Measurements from ENCODE around the gene NPFF.

The NPFF gene

GRCh38 chr12:53518381-53518780 is 11.1 kb upstream of the NPFF start:
- no peak overlapping the region for H3K27ac Mint-ChIP-seq
- peaks cover 50% of the 10 kb centered on the region for H3K36me3 Mint-ChIP-seq (ENCODE audit: low read depth)
- no peak for DNase-seq
- H3K4me1 Mint-ChIP-seq, result no peaks in the 10 kb centered on the region
- no peaks in the 10 kb centered on the region for H3K9me3 Mint-ChIP-seq
- H3K27me3 Mint-ChIP-seq (ENCODE audit: low read depth, poor library complexity), result no peaks in the 10 kb centered on the region
- no peak for TF ChIP-seq CTCF (IDR thresholded peaks at IDR 0.05)
- H3K4me3 Mint-ChIP-seq, result no peak overlapping the region

GRCh38 chr12:53516758-53517455 is 9.6 kb upstream of the NPFF start:
- peaks cover 38% of the 10 kb centered on the region for H3K36me3 Mint-ChIP-seq (ENCODE audit: low read depth)
- H3K4me1 Mint-ChIP-seq, result no peaks in the 10 kb centered on the region
- peaks cover 4% of the 10 kb centered on the region for H3K27me3 Mint-ChIP-seq (ENCODE audit: low read depth, poor library complexity)
- no peaks in the 10 kb centered on the region for H3K9me3 Mint-ChIP-seq
- DNase-seq, result no peak
- no peak for TF ChIP-seq CTCF (IDR thresholded peaks at IDR 0.05)
- H3K27ac Mint-ChIP-seq, result peak overlapping the region; percentile 13
- no peak overlapping the region for H3K4me3 Mint-ChIP-seq

- no peak overlapping the region for H3K4me3 Mint-ChIP-seq
- DNase-seq, result no peak
- H3K4me1 Mint-ChIP-seq, result no peaks in the 10 kb centered on the region
- no peaks in the 10 kb centered on the region for H3K9me3 Mint-ChIP-seq
- no peak overlapping the region for H3K27ac Mint-ChIP-seq
- H3K36me3 Mint-ChIP-seq (ENCODE audit: low read depth), result peaks cover 28% of the 10 kb centered on the region
- peaks cover 4% of the 10 kb centered on the region for H3K27me3 Mint-ChIP-seq (ENCODE audit: low read depth, poor library complexity)
- no peak for TF ChIP-seq CTCF (IDR thresholded peaks at IDR 0.05)
These were observed 8.0 kb upstream of the NPFF start for GRCh38 chr12:53515291-53515680.

GRCh38 chr12:53514628-53515290 is 7.5 kb upstream of the NPFF start:
- Mint-ChIP-seq H3K27ac (no peak overlapping the region), H3K9me3 (no peaks in the 10 kb centered on the region), H3K4me1 (no peaks in the 10 kb centered on the region), H3K27me3 (ENCODE audit: low read depth, poor library complexity) (peaks cover 4% of the 10 kb centered on the region), H3K36me3 (ENCODE audit: low read depth) (peaks cover 22% of the 10 kb centered on the region), H3K4me3 (no peak overlapping the region)
- no peak for DNase-seq
- no peak for TF ChIP-seq CTCF (IDR thresholded peaks at IDR 0.05)

- peaks cover 22% of the 10 kb centered on the region for H3K36me3 Mint-ChIP-seq (ENCODE audit: low read depth)
- no peak for DNase-seq
These were observed 6.6 kb upstream of the NPFF start for GRCh38 chr12:53513712-53514410.

More at GRCh38 chr12:53513712-53514410, 6.6 kb upstream of the NPFF start:
- no peaks in the 10 kb centered on the region for H3K9me3 Mint-ChIP-seq
- no peaks in the 10 kb centered on the region for H3K4me1 Mint-ChIP-seq
- no peak overlapping the region for H3K27ac Mint-ChIP-seq
- peaks cover 4% of the 10 kb centered on the region for H3K27me3 Mint-ChIP-seq (ENCODE audit: low read depth, poor library complexity)
- no peak overlapping the region for H3K4me3 Mint-ChIP-seq
- TF ChIP-seq CTCF (IDR thresholded peaks at IDR 0.05), result no peak

Measured in nephron progenitor cell (in vitro differentiated cells).